GM19452 (cell line): ENCODE measurements around the gene AGPAT4.
"Not testable (repeated sequence)": the region's sequence is repeated elsewhere in the genome, so short reads cannot be mapped to it uniquely, and the experiment has no call there.

Source experiments
- ATAC-seq: cut with Tn5 transposase; IDR thresholded peaks from one replicate; pipeline ENCODE4 v1.9.1; 2021; ENCODE audit not compliant: unreplicated experiment

Gene AGPAT4

GRCh38 chr6:161125591-161125990, 148.3 kb downstream of the AGPAT4 start:
- ATAC-seq: no peak

DNA sequence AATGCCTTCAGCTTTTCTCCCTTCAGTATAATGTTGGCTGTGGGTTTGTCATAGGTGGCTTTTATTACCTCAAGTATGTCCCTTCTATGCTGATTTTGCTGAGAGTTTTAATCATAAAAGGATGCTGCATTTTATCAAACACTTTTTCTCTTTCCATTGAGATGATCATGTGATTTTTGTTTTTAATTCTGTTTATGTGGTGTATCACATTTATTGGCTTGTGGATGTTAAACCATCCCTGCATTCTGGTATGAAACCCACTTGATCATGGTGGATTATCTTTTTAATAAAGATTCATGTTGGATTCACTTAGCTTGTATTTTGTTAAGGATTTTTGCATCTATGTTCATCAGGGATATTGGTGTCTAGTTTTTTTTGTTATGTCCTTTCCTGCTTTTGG, 150.5 kb downstream of the AGPAT4 start:
- not testable (repeated sequence) for ATAC-seq

- no peak for ATAC-seq
These were observed 155.9 kb downstream of the AGPAT4 start for GRCh38 chr6:161117942-161118341.

- ATAC-seq: no peak
These were observed 156.6 kb downstream of the AGPAT4 start for GRCh38 chr6:161117308-161117707.

DNA sequence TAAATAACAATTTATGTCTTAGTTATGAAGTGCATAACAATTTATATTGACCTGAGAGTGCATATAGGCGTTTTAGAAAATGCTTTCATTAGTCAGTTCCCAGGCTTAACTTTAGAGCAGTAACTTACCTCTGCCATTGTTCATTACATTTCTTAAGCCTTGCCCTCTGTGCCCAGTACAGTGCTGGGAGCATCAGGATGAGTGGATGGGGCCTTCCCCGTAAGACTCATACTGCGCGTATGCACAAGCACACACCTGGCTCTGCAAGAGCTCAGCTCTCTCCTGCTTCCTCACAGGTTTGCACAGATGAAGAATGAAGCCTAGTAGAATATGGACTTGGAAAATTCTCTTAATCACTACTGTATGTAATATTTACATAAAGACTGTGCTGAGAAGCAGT, 157.3 kb downstream of the AGPAT4 start:
- ATAC-seq: no peak

DNA sequence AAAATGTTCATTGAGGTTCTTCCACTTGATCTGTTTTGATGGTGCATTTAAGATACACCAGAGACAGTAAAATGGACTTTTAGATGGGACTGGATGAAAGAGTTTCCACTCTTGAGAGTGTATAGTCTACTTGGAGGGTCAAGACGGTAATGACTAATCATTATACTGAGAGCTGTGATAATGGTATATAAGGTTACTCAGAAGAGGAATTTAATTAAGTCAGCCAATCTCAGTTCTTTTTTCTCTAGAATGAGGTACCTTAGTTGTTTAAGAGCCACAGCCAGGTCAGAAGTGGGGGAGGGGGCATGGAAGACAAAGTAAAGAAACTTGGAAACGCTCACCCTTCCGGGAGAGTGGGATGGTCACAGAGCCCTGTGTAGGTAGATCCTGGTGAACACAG, 158.4 kb downstream of the AGPAT4 start:
- no peak for ATAC-seq

DNA sequence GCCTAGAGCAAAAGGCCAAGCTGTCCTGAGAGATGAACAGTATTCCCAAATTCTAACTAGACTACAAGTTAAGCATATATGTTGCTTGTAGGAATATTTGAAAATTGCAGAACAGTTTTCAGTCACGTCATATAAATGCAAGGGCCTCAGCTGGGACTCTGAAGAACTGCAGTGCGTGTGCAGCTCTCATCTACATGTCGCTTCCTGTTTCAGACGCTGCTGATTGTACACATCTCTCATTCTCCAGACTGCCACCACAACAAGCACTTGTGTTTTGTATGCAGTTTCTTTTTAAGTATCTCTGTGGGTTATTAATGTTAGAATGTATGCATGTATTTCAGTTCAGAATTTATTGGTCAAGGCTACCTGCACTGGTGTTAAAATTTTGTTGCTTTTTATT, 162.6 kb downstream of the AGPAT4 start:
- no peak for ATAC-seq

DNA sequence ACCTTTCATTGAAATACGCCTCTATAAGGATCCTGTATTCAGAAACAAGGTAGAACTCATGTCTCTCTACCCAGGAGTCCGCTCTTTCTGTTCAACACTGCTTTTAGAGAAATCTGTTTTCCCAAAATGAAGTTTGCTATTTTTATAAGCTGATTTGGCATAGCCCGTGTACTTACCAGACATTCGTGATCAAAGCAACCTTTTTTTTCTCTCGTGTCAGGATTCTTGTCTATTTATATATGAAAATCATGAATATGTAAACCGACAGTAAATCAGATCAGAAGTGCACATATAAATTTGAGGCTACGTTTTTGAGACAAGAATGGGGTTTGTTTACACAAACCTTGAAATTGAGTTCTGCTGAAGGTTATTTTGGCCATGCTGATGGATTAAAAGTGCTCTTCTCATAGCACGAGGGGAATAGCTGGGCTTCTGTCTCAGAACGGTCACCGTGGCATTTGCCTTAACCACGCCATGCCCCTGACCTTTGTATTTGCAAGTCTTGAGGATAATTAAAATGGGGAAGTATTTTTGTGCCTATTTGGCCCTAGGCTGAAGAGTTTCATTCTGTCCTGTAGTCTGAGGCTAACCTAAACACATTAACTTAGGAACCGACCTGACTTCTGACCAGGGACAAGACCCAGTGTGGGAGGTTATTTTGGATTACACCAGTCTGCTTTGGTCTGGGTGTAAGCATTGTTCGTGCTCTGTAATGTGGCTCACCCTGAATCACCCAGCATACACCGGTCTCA, 163.7 kb downstream of the AGPAT4 start:
- ATAC-seq: no peak

DNA sequence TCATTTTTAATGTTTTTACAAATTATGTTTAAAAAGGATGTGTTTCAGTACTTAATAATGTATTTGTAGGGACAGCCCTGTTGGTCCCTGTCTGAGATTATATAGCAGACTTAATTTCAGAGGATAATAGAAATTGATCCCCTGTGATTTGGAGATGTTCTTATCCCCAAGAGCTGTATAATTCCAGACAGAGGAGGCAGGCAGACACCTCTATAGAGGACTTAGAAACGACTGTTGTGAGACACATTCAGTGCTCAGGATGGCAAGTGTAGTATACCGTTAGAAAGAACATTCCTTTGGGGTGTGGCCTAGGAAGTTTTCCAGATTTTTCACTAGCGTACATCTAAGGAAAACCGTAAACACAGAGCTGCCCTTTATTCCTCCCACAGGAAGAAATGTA, 164.5 kb downstream of the AGPAT4 start:
- no peak for ATAC-seq

GRCh38 chr6:161108916-161109315, 164.9 kb downstream of the AGPAT4 start:
- ATAC-seq: no peak

GRCh38 chr6:161107779-161108730, 165.8 kb downstream of the AGPAT4 start:
- ATAC-seq: no peak

GRCh38 chr6:161105408-161105807, 168.5 kb downstream of the AGPAT4 start:
- no peak for ATAC-seq

DNA sequence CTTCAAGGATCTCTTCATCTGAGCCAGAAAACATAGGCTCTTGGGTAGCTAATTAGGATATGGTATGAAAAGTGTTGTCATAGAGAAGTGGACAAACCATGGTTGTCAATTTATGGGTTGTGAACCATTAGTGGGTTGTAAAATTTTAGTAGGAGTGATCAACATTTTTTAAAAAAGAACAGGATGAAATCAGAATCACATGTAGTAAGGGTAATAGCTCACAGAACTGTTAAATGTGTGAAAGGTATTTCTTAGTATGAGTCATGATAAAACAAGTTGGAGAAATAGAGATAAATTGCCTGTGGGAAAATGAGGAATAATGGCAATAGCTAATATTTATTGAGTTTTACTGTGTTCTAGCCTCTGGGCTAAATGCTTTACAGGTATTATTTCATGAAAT, 168.9 kb downstream of the AGPAT4 start:
- ATAC-seq: no peak

- ATAC-seq: no peak
These were observed 170.4 kb downstream of the AGPAT4 start for GRCh38 chr6:161103475-161103874.

- ATAC-seq: no peak
These were observed 172.3 kb downstream of the AGPAT4 start for GRCh38 chr6:161101517-161101916.

DNA sequence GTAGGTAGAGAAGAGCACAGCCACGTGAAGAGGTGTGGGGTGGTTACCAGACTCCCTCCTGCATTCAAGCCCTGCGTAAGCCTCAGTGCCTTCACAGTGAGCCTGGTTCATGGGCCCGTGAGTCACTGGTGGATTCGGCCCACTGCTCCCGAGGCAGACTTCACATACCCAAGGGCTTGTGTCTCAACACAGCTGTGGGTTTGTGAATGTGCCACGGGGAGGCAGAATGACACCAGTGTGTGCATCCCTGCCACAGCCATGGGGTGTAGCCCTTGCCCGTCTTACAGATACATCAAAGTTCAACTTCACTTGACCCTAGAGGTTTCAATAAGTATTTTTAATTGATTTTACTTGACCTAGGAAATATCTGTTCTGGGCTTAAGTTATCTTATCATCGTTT, 173.8 kb downstream of the AGPAT4 start:
- no peak for ATAC-seq

DNA sequence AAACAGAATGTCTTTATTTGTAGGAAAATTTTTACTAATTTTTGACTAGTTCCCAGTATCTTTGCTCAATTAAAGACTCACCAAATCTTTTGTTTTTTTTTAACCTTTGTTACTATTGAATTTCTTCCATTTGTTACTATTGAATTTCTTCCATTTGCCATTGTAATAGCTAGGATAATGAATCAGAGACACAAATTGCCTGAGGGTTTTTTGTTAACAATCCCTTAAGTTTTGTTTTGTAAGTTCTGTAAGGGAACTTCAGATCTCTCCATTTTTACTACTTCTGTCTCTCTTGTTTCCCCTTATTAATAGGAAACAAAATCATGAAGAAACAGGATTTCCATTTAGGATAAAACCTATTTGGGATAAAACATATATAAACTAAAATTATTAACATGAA, 177.9 kb downstream of the AGPAT4 start:
- no peak for ATAC-seq

DNA sequence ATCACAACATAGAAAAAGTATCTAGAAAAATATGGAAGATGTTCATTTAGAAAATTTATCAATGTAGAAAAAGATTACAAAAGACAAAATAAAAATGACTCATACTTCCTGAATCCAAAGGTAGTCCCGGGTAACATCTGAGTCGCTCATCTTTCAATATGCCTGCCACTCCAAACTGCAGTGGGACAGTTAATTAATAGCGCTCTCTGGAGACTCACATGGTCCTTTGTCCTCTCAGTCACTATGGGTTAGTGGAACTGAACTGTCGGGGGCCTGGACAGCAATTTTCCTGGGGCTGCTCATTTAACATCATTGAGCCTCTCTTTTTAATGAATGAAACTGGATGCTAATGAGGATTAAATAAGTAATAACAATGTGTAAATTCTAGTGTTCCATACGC, 178.9 kb downstream of the AGPAT4 start:
- no peak for ATAC-seq

DNA sequence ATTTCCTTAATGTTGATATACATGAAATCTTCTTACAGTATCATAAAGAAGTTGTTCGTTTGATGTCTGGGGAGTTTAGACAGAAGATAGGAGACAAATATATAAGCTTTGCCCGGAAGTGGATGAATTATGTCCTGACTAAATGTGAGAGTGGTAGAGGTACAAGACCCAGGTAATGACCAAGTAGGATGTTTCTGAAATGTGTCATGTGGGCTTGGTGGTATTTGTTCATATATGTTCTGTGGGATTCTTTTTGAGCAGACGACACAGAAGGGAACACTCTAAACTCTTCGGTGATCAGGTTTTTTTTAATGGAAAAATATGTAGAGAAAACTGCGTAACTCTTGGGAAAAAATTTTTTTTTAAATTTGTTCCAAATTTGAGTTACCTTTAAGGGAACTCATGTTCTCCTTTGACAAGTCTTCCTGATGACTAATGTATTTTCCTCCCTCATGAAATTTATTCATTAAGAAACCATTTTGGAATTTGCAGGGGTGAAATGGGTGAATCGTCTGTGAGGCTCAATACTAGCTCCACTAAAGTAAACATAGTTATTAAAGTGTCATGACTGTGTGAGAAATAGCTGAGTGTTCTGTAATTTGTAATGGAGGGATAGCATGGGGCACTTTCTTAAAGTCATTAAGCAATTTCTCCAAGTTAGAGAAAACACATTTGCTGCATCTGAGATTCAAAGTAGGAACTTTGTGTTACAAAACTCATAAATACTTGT, 181.7 kb downstream of the AGPAT4 start:
- no peak for ATAC-seq

GRCh38 chr6:161091151-161091550, 182.7 kb downstream of the AGPAT4 start:
- no peak for ATAC-seq

- no peak for ATAC-seq
These were observed 185.1 kb downstream of the AGPAT4 start for GRCh38 chr6:161088676-161089328.
